HFFc6 (cell line): ENCODE results near the gene MYOM3. TPM values are rescaled to one million over a fixed set of nuclear protein-coding genes. Genes with fewer than 3 reads are reported as not detected.

ENCODE experiments used
- DNase-seq: peaks from one replicate; pipeline ENCODE4 v3.0.0-alpha.2; 2018
- H3K27ac Mint-ChIP-seq: 2 replicates; pipeline ENCODE4 v1.8.0; 2020; ENCODE audit warnings: mild to moderate bottlenecking, mixed read lengths
- H3K27me3 Mint-ChIP-seq: 2 replicates; pipeline ENCODE4 v1.8.0; 2021; ENCODE audit warnings: mild to moderate bottlenecking, moderate library complexity, mixed read lengths; ENCODE audit not compliant: insufficient read depth
- H3K36me3 Mint-ChIP-seq: 2 replicates; pipeline ENCODE4 v1.8.0; 2021; ENCODE audit warnings: low read depth, mixed read lengths
- H3K4me1 Mint-ChIP-seq: 2 replicates; pipeline ENCODE4 v1.8.0; 2020; ENCODE audit warnings: low read depth, mixed read lengths
- H3K4me3 Mint-ChIP-seq: 2 replicates; pipeline ENCODE4 v1.8.0; 2020; ENCODE audit warnings: mild to moderate bottlenecking, moderate library complexity, mixed read lengths
- H3K9me3 Mint-ChIP-seq: 2 replicates; pipeline ENCODE4 v1.8.0; 2020; ENCODE audit warnings: mild to moderate bottlenecking, mixed read lengths
- CTCF ChIP-seq: fragments of 200-600 bp; sonication (generic); IDR thresholded peaks from 2 replicates; pipeline ENCODE4 v1.5.0; 2021; ENCODE audit warnings: antibody characterized with exemption, mild to moderate bottlenecking
- total RNA-seq, 6 experiments: library from RNA; stranded (reverse); fragmentation: NEBNext Ultra II Directional; extraction: Animal tissue kit (Norgen Biotek cat#: 25700); gene quantifications; 2 replicates in 1 of 6; 3 replicates in 5 of 6; pipeline ENCODE4 v1.2.3, GENCODE V29; 2021

The MYOM3 gene
- total RNA-seq, 6 experiments from 2014 or later = 0.03 to 0.05 (median 0.05) TPM; not detected in 3

- Mint-ChIP-seq H3K27me3 (peaks cover 64% of the 10 kb centered on the region), H3K27ac (no peak overlapping the region), H3K36me3 (no peaks in the 10 kb centered on the region), H3K4me1 (peaks cover 14% of the 10 kb centered on the region), H3K9me3 (no peaks in the 10 kb centered on the region), H3K4me3 (peak overlapping the region; percentile 77; the same call in 1 of the 2 replicates)
- no peak for TF ChIP-seq CTCF
- peak; percentile 73 for DNase-seq
Observed at GRCh38 chr1:24149866-24150233, 37.9 kb upstream of the MYOM3 start.

GRCh38 chr1:24147816-24148215, 35.9 kb upstream of the MYOM3 start:
- peaks cover 67% of the 10 kb centered on the region for H3K27me3 Mint-ChIP-seq
- no peaks in the 10 kb centered on the region for H3K9me3 Mint-ChIP-seq
- no peak overlapping the region for H3K27ac Mint-ChIP-seq
- no peak for TF ChIP-seq CTCF
- H3K4me3 Mint-ChIP-seq = no peak overlapping the region
- DNase-seq = no peak
- peaks cover 14% of the 10 kb centered on the region for H3K4me1 Mint-ChIP-seq
- no peaks in the 10 kb centered on the region for H3K36me3 Mint-ChIP-seq

GRCh38 chr1:24147194-24147593, 35.3 kb upstream of the MYOM3 start:
- peaks cover 14% of the 10 kb centered on the region for H3K4me1 Mint-ChIP-seq
- TF ChIP-seq CTCF = no peak
- no peak overlapping the region for H3K4me3 Mint-ChIP-seq
- DNase-seq = no peak
- H3K9me3 Mint-ChIP-seq = no peaks in the 10 kb centered on the region
- no peaks in the 10 kb centered on the region for H3K36me3 Mint-ChIP-seq
- no peak overlapping the region for H3K27ac Mint-ChIP-seq
- H3K27me3 Mint-ChIP-seq = peaks cover 65% of the 10 kb centered on the region

GRCh38 chr1:24142546-24143534, 30.9 kb upstream of the MYOM3 start, which contains the start of gene IL22RA1:
TSS of gene IL22RA1 (minus strand) at chr1:24143140. CDS start at chr1:24143082, 58 bp downstream.
- TF ChIP-seq CTCF = no peak
- no peak for DNase-seq
- H3K36me3 Mint-ChIP-seq = no peaks in the 10 kb centered on the region
- no peaks in the 10 kb centered on the region for H3K9me3 Mint-ChIP-seq
- no peak within 1 kb of the TSS for H3K27ac Mint-ChIP-seq
- H3K4me3 Mint-ChIP-seq = peak within 1 kb of the TSS; percentile 79
- H3K27me3 Mint-ChIP-seq = peaks cover 53% of the 10 kb centered on the region
- H3K4me1 Mint-ChIP-seq = no peaks in the 10 kb centered on the region; the same call in 1 of the 2 replicates

- no peaks in the 10 kb centered on the region; the same call in 1 of the 2 replicates for H3K4me1 Mint-ChIP-seq
- H3K36me3 Mint-ChIP-seq = no peaks in the 10 kb centered on the region
- peaks cover 52% of the 10 kb centered on the region for H3K27me3 Mint-ChIP-seq
- DNase-seq = no peak
- no peak for TF ChIP-seq CTCF
- no peak overlapping the region for H3K4me3 Mint-ChIP-seq
- H3K9me3 Mint-ChIP-seq = no peaks in the 10 kb centered on the region
- no peak overlapping the region for H3K27ac Mint-ChIP-seq
Observed at GRCh38 chr1:24141311-24141997, 29.5 kb upstream of the MYOM3 start.
